HG02588 (cell line): Measurements from ENCODE around the gene MRPL49.
"Not testable (repeated sequence)": the region's sequence is repeated elsewhere in the genome, so short reads cannot be mapped to it uniquely, and the experiment has no call there.

Source experiments
- ATAC-seq: cut with Tn5 transposase; IDR thresholded peaks from one replicate; pipeline ENCODE4 v1.9.1; 2021; ENCODE audit warnings: mild to moderate bottlenecking, moderate library complexity; ENCODE audit not compliant: unreplicated experiment

Gene MRPL49

GRCh38 chr11:65117206-65118096 is 4.7 kb upstream of the MRPL49 start, which contains the start of gene ZNHIT2:
TSS of gene ZNHIT2 (minus strand) at chr11:65117701. CDS start at chr11:65117653, 48 bp downstream.
- peak; percentile 52 for ATAC-seq

GRCh38 chr11:65118097-65118837 is 3.9 kb upstream of the MRPL49 start:
- no peak for ATAC-seq

GRCh38 chr11:65118891-65119669 is 3.0 kb upstream of the MRPL49 start:
- ATAC-seq = not testable (repeated sequence)

- no peak for ATAC-seq
Observed at GRCh38 chr11:65119670-65119995, 2.5 kb upstream of the MRPL49 start.

GRCh38 chr11:65120831-65121230 is 1.3 kb upstream of the MRPL49 start:
- no peak for ATAC-seq

GRCh38 chr11:65121447-65121864 is 665 bp upstream of the MRPL49 start:
- no peak for ATAC-seq

GRCh38 chr11:65124480-65125196 is 2.5 kb downstream of the MRPL49 start:
- ATAC-seq = no peak

- ATAC-seq = no peak
Observed at GRCh38 chr11:65125197-65126056, 3.3 kb downstream of the MRPL49 start.

GRCh38 chr11:65126624-65127274 is 4.6 kb downstream of the MRPL49 start:
- ATAC-seq = no peak

GRCh38 chr11:65127473-65128181 is 5.5 kb downstream of the MRPL49 start:
- ATAC-seq = no peak

- ATAC-seq = no peak
Observed at GRCh38 chr11:65128182-65129145, 6.3 kb downstream of the MRPL49 start.

GRCh38 chr11:65129649-65130441 is 7.7 kb downstream of the MRPL49 start:
- no peak for ATAC-seq

- no peak for ATAC-seq
Observed at GRCh38 chr11:65130631-65131416, 8.7 kb downstream of the MRPL49 start.

GRCh38 chr11:65131417-65131776 is 9.3 kb downstream of the MRPL49 start:
- no peak for ATAC-seq

- ATAC-seq = no peak
Observed at GRCh38 chr11:65131895-65132237, 9.7 kb downstream of the MRPL49 start.
